Peyer's patch (tissue), 4 donors: ENCODE results near the gene RAB11FIP5.

ENCODE experiments used
- CTCF ChIP-seq, 6 experiments: fragments of 450-650 bp in 4 of 6; fragments of 200-600 bp in 2 of 6; sonication (generic) in 1 of 6; IDR thresholded peaks; one replicate each; pipeline ENCODE4 v1.5.1; 2017 to 2019; ENCODE audit warnings: antibody characterized with exemption in 6 of 6, mild to moderate bottlenecking in 3 of 6, moderate library complexity in 1 of 6
- POLR2A ChIP-seq, 2 donors: fragments of 450-650 bp; IDR thresholded peaks; one replicate each; pipeline ENCODE4 v1.5.1; 2017; ENCODE audit warnings: antibody characterized with exemption in 2 of 2, mild to moderate bottlenecking in 2 of 2, moderate library complexity in 2 of 2

GRCh38 chr2:73088211-73088610 lies 24.5 kb downstream of the RAB11FIP5 start:
- no peak for TF ChIP-seq CTCF (IDR thresholded peaks at IDR 0.05)
- TF ChIP-seq POLR2A (IDR thresholded peaks at IDR 0.05): no peak
